CD14-positive monocyte (primary cell): ENCODE results near the gene BET1. TPM values are rescaled to one million over a fixed set of nuclear protein-coding genes. Genes with fewer than 3 reads are reported as not detected.
A peak's percentile ranks its signal among the peaks of the same experiment; 100 is the strongest.

Experiments
- DNase-seq, 3 donors: peaks; one replicate each; pipeline ENCODE4 v3.0.0-alpha.2; 2011 to 2022
- H2AFZ ChIP-seq: 2 replicates; pipeline ENCODE4 v1.6.0; 2012; ENCODE audit warnings: mild to moderate bottlenecking, low read depth, low read length, inconsistent platforms; ENCODE audit not compliant: insufficient read depth, poor library complexity, severe bottlenecking
- H3K27ac ChIP-seq, 2 donors: 1 replicate in 1 of 2; 2 replicates in 1 of 2; pipeline ENCODE4 v1.5.1; 2012 to 2013; ENCODE audit warnings: low read length in 2 of 2, control low read depth in 1 of 2, inconsistent platforms in 1 of 2, low read depth in 1 of 2, mild to moderate bottlenecking in 1 of 2
- H3K27me3 ChIP-seq, 2 donors: one replicate each; pipeline versions ENCODE4 v1.6.0 to v1.6.1; 2011 to 2013; ENCODE audit warnings: low read length in 2 of 2; ENCODE audit not compliant: control insufficient read depth in 2 of 2, insufficient read depth in 2 of 2
- H3K36me3 ChIP-seq, 2 donors: replicated peaks in 1 of 2; 1 replicate in 1 of 2; 2 replicates in 1 of 2; pipeline versions ENCODE4 v1.5.1 to v1.6.1; 2012 to 2013; ENCODE audit warnings: low read length in 2 of 2, control low read depth in 1 of 2, inconsistent platforms in 1 of 2, mild to moderate bottlenecking in 1 of 2; ENCODE audit not compliant: insufficient read depth in 2 of 2, control insufficient read depth in 1 of 2
- H3K4me1 ChIP-seq, 2 donors: 1 replicate in 1 of 2; 2 replicates in 1 of 2; pipeline versions ENCODE4 v1.5.1 to v1.6.1; 2012 to 2013; ENCODE audit warnings: low read length in 2 of 2, control low read depth in 1 of 2, inconsistent platforms in 1 of 2, mild to moderate bottlenecking in 1 of 2, moderate library complexity in 1 of 2; ENCODE audit not compliant: insufficient read depth in 2 of 2, control insufficient read depth in 1 of 2
- H3K4me2 ChIP-seq: replicated peaks from 2 replicates; pipeline ENCODE3; 2012; ENCODE audit warnings: low read length, moderate library complexity, mild to moderate bottlenecking; ENCODE audit not compliant: poor library complexity, severe bottlenecking; ENCODE audit errors: extremely low read depth
- H3K4me3 ChIP-seq, 3 experiments: fragments of 200-600 bp in 1 of 3; sonication (generic) in 1 of 3; replicated peaks in 1 of 3; 1 replicate in 2 of 3; 2 replicates in 1 of 3; pipeline ENCODE4 v1.5.1; 2011 to 2013; ENCODE audit warnings: low read length in 3 of 3, mild to moderate bottlenecking in 3 of 3, control low read depth in 2 of 3, low read depth in 2 of 3, inconsistent platforms in 1 of 3, moderate library complexity in 1 of 3
- H3K79me2 ChIP-seq: 2 replicates; pipeline ENCODE4 v1.6.0; 2012; ENCODE audit warnings: mild to moderate bottlenecking, control low read depth, inconsistent platforms, low read length, moderate library complexity; ENCODE audit not compliant: insufficient read depth
- H3K9ac ChIP-seq: 2 replicates; pipeline ENCODE4 v1.6.0; 2017; ENCODE audit warnings: low read length, mild to moderate bottlenecking; ENCODE audit not compliant: insufficient read depth, poor library complexity, severe bottlenecking
- H3K9me3 ChIP-seq, 2 donors: replicated peaks in 1 of 2; 1 replicate in 1 of 2; 2 replicates in 1 of 2; pipeline versions ENCODE4 v1.5.1 to v1.6.1; 2012 to 2013; ENCODE audit warnings: low read length in 2 of 2, control low read depth in 1 of 2; ENCODE audit not compliant: control insufficient read depth in 1 of 2, insufficient read depth in 1 of 2
- H4K20me1 ChIP-seq: 2 replicates; pipeline ENCODE4 v1.6.0; 2012; ENCODE audit warnings: mild to moderate bottlenecking, low read length, control low read depth, moderate library complexity; ENCODE audit not compliant: insufficient read depth
- H3K27ac Mint-ChIP-seq, 7 donors: one replicate each; pipeline ENCODE4 v1.8.0; 2020; ENCODE audit warnings: mild to moderate bottlenecking in 7 of 7, mixed read lengths in 7 of 7, moderate library complexity in 6 of 7, inconsistent platforms in 2 of 7
- H3K27me3 Mint-ChIP-seq, 3 donors: one replicate each; pipeline ENCODE4 v1.8.0; 2021 to 2022; ENCODE audit warnings: low read depth in 3 of 3, mild to moderate bottlenecking in 3 of 3, mixed read lengths in 3 of 3, moderate library complexity in 3 of 3, inconsistent platforms in 1 of 3
- H3K36me3 Mint-ChIP-seq, 2 donors: one replicate each; pipeline ENCODE4 v1.8.0; 2020; ENCODE audit warnings: mixed read lengths in 2 of 2, inconsistent platforms in 1 of 2, mild to moderate bottlenecking in 1 of 2
- H3K4me1 Mint-ChIP-seq: one replicate; pipeline ENCODE4 v1.8.0; 2020; ENCODE audit warnings: mild to moderate bottlenecking, mixed read lengths
- H3K4me3 Mint-ChIP-seq, 2 donors: one replicate each; pipeline ENCODE4 v1.8.0; 2020; ENCODE audit warnings: mild to moderate bottlenecking in 2 of 2, mixed read lengths in 2 of 2, moderate library complexity in 1 of 2
- H3K9me3 Mint-ChIP-seq, 7 donors: one replicate each; pipeline ENCODE4 v1.8.0; 2020 to 2022; ENCODE audit warnings: mixed read lengths in 7 of 7, mild to moderate bottlenecking in 6 of 7, moderate library complexity in 6 of 7, inconsistent platforms in 2 of 7
- CTCF ChIP-seq: fragments of 200-600 bp; IDR thresholded peaks from one replicate; pipeline ENCODE4 v1.8.0; 2022; ENCODE audit warnings: antibody characterized with exemption, mild to moderate bottlenecking
- WGBS: methylation state at CpG from one replicate; pipeline ENCODE4 v1.1.5; 2013; ENCODE audit warnings: missing lambda C conversion rate; ENCODE audit not compliant: insufficient coverage; 5-methylcytosine and 5-hydroxymethylcytosine counted together
- intact Hi-C, 2 donors: fragments of 100-400 bp; cut with micrococcal nuclease; formaldehyde crosslinking; loops; one replicate each; pipeline versions ENCODE4 v1.15.0 to v1.15.1; 2023
- polyA plus RNA-seq, 3 donors: library from polyadenylated mRNA; depleted of rRNA in 1 of 3; unstranded in 2 of 3; stranded (reverse) in 1 of 3; fragments of 300-500 nt in 2 of 3; fragments of >200 nt in 1 of 3; fragmentation: Illumina TruSeq in 2 of 3; gene quantifications; 1 replicate in 2 of 3; 2 replicates in 1 of 3; pipeline ENCODE4 v1.2.3, GENCODE V29; 2012 to 2021

Gene BET1
- polyA plus RNA-seq, 3 donors = 5.4 to 14.1 (median 8.2) TPM

- no peak overlapping the region for H3K27ac Mint-ChIP-seq
- Histone ChIP-seq H3K4me2 (no peak overlapping the region), H3K4me1 (peaks cover 20 to 28% of the 10 kb centered on the region in 2 donors), H3K27me3 (no peaks in the 10 kb centered on the region), H3K27ac (no peak overlapping the region), H3K36me3 (no peaks in the 10 kb centered on the region), H3K79me2 (no peaks in the 10 kb centered on the region), H3K4me3 (no peak overlapping the region), H2AFZ (no peak overlapping the region), H3K9me3 (peaks cover 0 to 3% of the 10 kb centered on the region in 2 donors), H3K9ac (no peak overlapping the region), H4K20me1 (no peaks in the 10 kb centered on the region)
- intact Hi-C loops = no loop called here
- no peak overlapping the region for H3K4me3 Mint-ChIP-seq
- no peak for TF ChIP-seq CTCF
- peaks cover 0 to 6% (median 3%) of the 10 kb centered on the region in 3 donors for H3K27me3 Mint-ChIP-seq
- H3K36me3 Mint-ChIP-seq = peaks cover 0 to 5% of the 10 kb centered on the region in 2 donors
- H3K4me1 Mint-ChIP-seq = peaks cover 25% of the 10 kb centered on the region
- peaks cover 4 to 15% (median 10%) of the 10 kb centered on the region in 7 donors for H3K9me3 Mint-ChIP-seq
- no peak for DNase-seq
- no CpG with 5 or more reads among the region's 5 CpGs for WGBS
Observed at GRCh38 chr7:94052398-94053180, 48.4 kb upstream of the BET1 start.

GRCh38 chr7:94050046-94050445 is 45.9 kb upstream of the BET1 start:
- 0% methylated on average over 2 of the region's 4 CpGs for WGBS
- no peak overlapping the region for H3K9ac ChIP-seq
- Mint-ChIP-seq H3K9me3 (peaks cover 0 to 3% (median 2%) of the 10 kb centered on the region in 7 donors), H3K4me3 (peak overlapping the region in 1 of 2 donors; percentile 4), H3K27me3 (peaks cover 0 to 6% (median 3%) of the 10 kb centered on the region in 3 donors), H3K4me1 (peaks cover 24% of the 10 kb centered on the region), H3K27ac (peak overlapping the region; percentile 41 to 81 (median 63)), H3K36me3 (peaks cover 0 to 3% of the 10 kb centered on the region in 2 donors)
- peaks cover 13 to 27% of the 10 kb centered on the region in 2 donors for H3K4me1 ChIP-seq
- H4K20me1 ChIP-seq = no peaks in the 10 kb centered on the region
- H3K79me2 ChIP-seq = no peaks in the 10 kb centered on the region
- no peaks in the 10 kb centered on the region for H3K9me3 ChIP-seq
- TF ChIP-seq CTCF = no peak
- no peaks in the 10 kb centered on the region for H3K36me3 ChIP-seq
- H3K4me2 ChIP-seq = peak overlapping the region; percentile 42
- no peaks in the 10 kb centered on the region for H3K27me3 ChIP-seq
- H3K27ac ChIP-seq = no peak overlapping the region
- peak; percentile 48 to 86 (median 78) for DNase-seq
- intact Hi-C loops = no loop called here
- H2AFZ ChIP-seq = no peak overlapping the region
- H3K4me3 ChIP-seq = peak overlapping the region in 1 of 3 experiments; percentile 2
